NCI-H2196 treated with DMSO at 0.1 percent for 48 hours (cell line): ENCODE results near the gene TAF4.
"Not testable (repeated sequence)": the region's sequence is repeated elsewhere in the genome, so short reads cannot be mapped to it uniquely, and the experiment has no call there.

Experiments used
- DNase-seq: peaks from one replicate; lab custom pipeline; 2025; ENCODE audit not compliant: unreplicated experiment; lab: John Stamatoyannopoulos, UW

TAF4 gene

GRCh38 chr20:61980647-61981583, 84.8 kb downstream of the TAF4 start:
- no peak for DNase-seq

DNA sequence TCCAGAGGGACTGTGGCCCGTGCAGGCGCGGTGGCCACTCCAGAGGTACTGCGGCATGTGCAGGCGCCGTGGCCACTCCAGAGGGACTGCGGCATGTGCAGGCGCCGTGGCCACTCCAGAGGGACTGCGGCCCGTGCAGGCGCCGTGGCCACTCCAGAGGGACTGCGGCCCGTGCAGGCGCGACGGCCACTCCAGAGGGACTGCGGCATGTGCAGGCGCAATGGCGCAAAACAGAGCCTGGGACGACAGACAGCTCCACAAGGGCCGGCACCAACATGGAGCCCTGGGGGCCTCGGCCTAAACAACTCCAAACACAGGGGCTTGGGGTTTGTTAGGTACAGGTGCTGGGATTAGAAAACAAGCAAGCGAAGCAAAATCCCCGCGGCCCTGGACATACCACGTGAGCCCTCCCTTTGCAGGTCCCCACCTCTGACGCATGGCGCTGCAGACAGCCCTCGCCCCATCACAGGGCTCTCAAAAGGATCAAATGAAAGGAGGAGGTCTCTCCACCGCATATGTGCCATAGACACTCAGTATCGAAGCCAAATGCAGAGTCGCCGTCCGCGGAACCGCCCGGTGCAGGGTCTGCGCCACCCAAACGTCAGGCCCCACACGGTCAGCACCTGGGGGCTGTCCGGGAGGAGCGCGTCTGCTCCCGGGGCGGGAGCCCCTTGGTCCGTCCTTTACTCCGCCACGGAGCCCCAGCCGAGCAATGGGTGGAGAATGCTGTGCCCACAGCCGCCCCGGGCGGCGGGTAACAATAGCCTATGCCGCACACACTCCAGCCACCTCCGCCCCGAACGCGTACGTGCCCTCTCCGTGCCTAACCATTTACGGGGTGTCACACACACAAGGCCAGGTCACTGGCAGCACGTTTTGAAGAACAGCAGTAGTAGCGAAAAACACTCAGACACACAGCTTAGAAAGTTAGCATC, 85.7 kb downstream of the TAF4 start:
- no peak for DNase-seq

- DNase-seq = no peak
These were observed 86.6 kb downstream of the TAF4 start for GRCh38 chr20:61979090-61979489.

DNA sequence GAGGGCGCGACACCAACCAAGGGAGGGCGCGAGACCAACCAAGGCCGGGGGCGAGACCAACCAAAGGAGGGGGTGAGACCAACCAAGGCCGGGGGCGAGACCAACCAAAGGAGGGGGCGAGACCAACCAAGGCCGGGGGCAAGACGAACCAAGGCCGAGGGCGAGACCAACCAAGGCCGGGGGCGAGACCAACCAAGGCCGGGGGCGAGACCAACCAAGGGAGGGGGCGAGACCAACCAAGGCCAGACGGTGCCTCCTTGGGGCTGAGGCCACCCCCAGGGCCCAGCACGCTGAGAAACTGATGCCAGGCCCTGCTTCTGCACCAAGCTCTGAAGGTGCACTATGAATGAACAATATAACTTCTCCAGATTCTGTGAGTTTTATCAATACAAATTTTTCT, 87.2 kb downstream of the TAF4 start:
- DNase-seq = no peak

DNA sequence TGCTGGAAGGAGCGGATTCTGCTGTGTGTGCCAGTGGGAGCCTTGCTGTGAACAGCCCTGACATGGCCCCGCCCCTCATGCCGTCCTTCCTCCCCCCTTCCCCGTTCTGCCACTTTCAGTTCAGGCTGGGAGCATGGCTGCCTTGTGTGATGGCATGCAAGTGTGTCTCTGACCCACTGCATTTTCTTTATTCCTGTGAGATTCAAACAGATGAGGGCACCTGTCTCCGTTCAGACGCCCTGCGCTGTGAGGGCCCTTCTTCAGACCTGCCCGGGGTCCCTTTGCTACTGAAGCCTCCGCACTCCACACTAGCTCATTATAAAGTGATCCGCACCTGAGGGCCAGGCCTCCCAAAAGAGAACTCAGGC, 88.3 kb downstream of the TAF4 start:
- DNase-seq = no peak

DNA sequence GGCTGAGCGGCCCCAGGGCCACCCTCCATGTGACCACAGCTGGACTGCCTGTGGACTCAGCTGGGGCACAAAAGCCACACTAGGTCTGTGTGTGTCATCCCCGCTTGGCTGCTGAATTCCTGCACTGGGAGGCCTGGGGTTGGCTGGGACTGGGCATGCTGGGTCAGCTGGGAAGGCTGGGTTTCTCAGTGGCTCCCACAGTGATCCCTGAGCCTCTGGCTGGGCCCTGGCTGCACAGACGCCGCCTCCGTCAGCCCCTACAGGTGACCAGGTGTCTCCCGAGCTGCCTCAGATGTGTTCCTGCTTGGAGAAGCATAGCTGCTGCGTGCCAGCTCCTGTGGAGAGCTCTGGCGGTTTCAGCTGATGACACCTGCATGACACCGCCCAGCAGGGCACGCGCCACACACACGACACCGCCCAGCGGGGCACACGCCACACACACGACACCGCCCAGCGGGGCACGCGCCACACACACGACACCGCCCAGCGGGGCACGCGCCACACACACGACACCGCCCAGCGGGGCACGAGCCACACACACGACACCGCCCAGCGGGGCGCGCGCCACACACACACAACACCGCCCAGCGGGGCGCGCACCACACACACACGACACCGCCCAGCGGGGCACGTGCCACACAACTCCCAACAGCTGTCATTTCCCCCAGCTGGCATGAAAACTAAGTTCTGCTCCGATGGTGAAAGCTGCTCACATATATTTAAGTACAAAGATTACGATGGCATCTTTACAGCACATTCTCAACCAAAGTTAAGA, 88.8 kb downstream of the TAF4 start:
- DNase-seq = no peak

DNA sequence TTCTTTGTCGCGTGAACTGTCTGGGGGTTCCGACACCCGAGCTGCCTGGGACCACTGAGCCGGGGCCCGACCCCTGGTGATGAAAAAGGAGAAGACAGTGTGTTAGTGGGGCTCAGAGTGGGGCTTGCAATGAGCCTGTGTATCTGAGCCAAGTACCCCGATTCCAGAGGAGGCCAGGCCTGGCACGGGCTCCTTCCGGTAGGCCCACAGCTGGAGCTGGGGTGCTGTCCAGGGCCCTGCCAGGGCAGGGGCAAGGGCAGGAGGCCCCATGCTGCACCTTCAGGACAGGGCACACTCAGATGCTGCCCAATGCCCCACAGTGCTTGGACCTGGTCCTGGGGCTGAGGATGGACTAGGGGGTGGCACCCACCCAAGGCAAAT, 89.4 kb downstream of the TAF4 start:
- DNase-seq = no peak

DNA sequence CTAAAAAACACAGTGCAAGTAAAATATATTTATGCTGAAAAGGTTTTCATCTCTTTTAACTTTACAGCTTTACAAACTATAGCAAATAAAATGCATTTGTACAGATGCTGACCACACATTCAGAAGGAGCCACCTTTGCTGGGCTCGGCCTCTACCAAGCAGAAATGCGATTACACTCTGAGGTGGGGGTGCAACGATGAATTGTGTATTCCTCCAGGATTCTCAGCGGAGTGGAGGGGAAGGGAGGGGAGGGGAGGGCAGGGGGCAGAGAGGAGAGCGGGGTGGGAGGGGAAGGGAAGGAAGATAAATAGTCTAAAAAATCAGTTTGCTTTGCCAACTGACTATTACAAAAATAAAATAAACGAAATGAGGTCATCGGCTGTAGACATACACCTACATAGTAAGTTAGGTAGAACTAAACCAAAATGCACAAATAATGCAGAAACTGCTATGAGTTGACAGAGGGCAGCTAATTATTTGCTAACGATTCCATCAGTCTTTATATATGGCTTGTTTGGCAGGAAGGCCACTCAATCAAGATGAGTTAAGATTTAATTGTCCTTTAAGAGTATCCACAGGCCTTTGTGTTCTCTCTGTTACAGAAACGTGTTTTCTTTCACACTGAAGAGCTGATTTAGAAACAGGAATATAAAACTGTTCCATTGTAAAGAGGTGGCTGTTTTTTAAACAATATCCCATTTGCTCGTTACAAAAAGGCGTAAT, 90.1 kb downstream of the TAF4 start:
- no peak for DNase-seq

GRCh38 chr20:61974357-61974665, 91.4 kb downstream of the TAF4 start:
- DNase-seq = no peak

DNA sequence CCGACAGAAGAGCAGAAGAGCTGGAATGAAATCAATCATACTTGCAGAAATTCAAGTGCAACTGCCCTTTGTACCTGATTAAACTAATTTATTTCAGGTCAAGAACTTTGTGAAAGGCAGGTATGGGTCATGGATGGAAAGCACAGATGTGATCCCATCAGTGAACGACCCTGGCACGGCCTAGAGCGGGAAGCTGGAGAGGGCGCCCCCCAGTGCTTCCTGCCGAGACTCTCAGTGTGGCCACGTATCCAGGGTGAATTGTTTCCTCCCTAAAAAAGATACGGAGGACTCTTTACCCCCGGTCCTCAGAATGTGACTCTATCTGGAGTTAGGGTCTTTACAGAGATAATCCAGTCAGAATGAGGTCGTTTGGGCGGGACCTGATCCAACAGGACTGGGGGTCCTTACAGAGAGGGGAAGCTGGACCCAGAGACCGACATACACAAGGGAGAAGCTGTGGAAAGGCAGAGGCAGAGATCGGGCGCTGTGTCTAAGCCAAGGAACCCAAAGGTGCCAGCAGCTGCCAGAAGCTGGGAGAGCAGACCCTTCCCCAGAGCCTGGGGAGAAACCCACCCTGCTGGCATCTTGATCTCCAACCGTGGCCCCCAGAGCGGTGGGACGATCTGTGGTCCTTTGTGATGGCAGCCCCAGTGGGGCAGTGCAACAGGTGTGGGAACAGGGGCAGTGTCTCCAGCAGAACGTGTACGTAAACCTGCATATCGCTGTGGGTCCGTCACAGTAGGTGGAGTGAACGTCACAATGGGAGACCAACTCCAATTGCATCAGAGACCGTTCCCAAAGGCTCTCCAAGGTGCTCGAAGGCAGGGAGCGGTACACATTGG, 91.9 kb downstream of the TAF4 start:
- DNase-seq = no peak

GRCh38 chr20:61972636-61973508, 92.8 kb downstream of the TAF4 start:
- DNase-seq = no peak

DNA sequence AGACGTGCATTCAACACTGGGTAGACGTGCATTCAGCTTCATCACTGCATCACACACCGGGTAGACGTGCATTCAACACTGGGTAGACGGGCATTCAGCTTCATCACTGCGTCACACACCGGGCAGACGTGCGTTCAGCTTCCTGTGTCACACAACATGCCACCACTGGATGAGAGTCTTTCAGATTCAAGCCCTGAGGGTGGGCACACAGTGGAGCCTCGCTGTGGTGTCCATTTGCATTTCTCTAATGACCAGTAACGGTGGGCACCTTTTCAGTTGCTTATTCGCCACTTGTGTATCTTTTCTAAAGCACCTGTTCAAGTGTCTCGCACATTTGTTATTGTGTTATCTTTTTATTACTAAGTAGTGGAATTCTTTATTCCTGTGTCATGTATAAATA, 94.1 kb downstream of the TAF4 start:
- DNase-seq = not testable (repeated sequence)

GRCh38 chr20:61970357-61970756, 95.3 kb downstream of the TAF4 start:
- DNase-seq = no peak

- DNase-seq = no peak
These were observed 95.9 kb downstream of the TAF4 start for GRCh38 chr20:61969806-61970205.

DNA sequence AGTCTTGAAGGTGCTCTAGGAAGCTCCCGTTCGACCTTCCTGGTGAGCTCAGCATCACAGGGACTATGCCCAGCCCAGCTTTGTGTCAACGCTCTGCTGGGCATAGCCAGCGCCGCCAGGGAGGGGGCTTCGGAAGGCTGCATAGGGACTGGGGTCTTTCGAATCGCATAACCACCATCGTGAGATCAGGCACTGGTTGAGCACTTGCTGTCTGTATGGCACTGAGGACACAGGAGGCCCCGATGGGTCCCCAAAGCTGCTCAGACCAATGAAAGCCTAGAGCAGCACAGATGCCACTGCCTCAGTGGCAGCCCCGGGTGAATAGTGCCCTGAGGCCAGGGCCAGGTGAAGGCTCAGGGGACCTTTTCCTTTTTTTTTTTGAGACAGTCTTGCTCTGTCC, 96.7 kb downstream of the TAF4 start:
- no peak for DNase-seq

DNA sequence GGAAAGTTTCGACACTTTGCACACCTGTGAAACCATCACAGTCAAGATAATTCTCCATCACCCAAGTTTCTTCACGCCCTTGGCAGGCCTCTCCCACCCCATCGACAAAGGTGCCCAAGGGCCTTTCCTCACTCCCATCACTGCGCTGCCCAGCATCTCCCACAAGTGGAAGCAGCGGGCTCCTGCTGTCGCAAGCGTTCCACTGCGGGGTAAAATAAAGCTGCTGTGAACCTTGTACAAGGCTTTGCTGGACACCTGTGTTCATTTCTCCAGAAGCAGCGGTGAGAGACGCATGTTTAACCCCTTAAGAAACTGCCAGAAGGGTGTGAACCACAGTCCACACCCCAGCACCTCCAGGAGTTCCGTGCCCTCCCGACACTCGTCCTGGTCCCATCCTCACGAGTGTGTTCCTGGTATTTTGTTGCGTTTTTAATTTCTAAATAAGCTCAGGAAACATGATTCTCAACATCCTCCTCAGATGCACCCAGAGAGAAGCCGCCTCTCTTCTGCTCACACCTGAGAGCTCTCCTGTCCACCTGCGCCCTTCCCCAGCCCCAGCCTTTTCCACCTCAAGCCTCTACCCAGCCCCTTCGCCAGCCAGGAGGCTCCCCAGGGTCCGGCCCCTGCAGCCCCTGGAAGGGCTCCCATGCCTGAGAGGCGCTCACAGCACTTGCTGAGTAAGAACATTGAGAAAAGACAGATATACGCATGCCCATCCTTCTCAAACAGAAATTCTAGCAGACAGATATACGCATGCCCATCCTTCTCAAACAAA, 97.5 kb downstream of the TAF4 start:
- no peak for DNase-seq

GRCh38 chr20:61967300-61967699, 98.4 kb downstream of the TAF4 start:
- DNase-seq = no peak
